Uterus (tissue), 4 donors: ENCODE measurements around the gene ISOC2. TPM values are rescaled to one million over a fixed set of nuclear protein-coding genes. Genes with fewer than 3 reads are reported as not detected.

Experiments used
- DNase-seq, 2 donors: peaks; one replicate each; pipeline ENCODE4 v3.0.0-alpha.2; 2019 to 2020
- H3K27ac ChIP-seq, 2 donors: fragments of 200-600 bp; sonication (generic); 1 replicate in 1 of 2; 2 replicates in 1 of 2; pipeline ENCODE4 v1.5.1; 2016 to 2018
- H3K27me3 ChIP-seq, 2 donors: fragments of 200-600 bp; sonication (generic); one replicate each; pipeline ENCODE4 v1.5.1; 2018 to 2019; ENCODE audit warnings: control low read depth in 1 of 2
- H3K36me3 ChIP-seq, 2 donors: fragments of 200-600 bp; sonication (generic); one replicate each; pipeline ENCODE4 v1.5.1; 2019; ENCODE audit warnings: control low read depth in 1 of 2
- H3K4me1 ChIP-seq, 2 donors: fragments of 200-600 bp; sonication (generic); one replicate each; pipeline ENCODE4 v1.5.1; 2018 to 2019; ENCODE audit warnings: control low read depth in 1 of 2
- H3K4me3 ChIP-seq, 2 donors: fragments of 200-600 bp; sonication (generic); 1 replicate in 1 of 2; 2 replicates in 1 of 2; pipeline ENCODE4 v1.5.1; 2018 to 2019; ENCODE audit warnings: mild to moderate bottlenecking in 1 of 2
- H3K9me3 ChIP-seq, 2 donors: fragments of 200-600 bp; sonication (generic); one replicate each; pipeline ENCODE4 v1.5.1; 2019; ENCODE audit warnings: control low read depth in 1 of 2
- CTCF ChIP-seq, 4 experiments: fragments of 200-600 bp in 2 of 4; fragments of 450-650 bp in 2 of 4; sonication (generic) in 2 of 4; IDR thresholded peaks; one replicate each; pipeline ENCODE4 v1.5.1; 2016 to 2019; ENCODE audit warnings: antibody characterized with exemption in 4 of 4, mild to moderate bottlenecking in 2 of 4, moderate library complexity in 1 of 4
- POLR2A ChIP-seq, 2 donors: fragments of 450-650 bp; IDR thresholded peaks; one replicate each; pipeline ENCODE4 v1.6.1; 2016; ENCODE audit warnings: antibody characterized with exemption in 2 of 2, mild to moderate bottlenecking in 1 of 2, moderate library complexity in 1 of 2
- intact Hi-C: fragments of 100-400 bp; cut with DNase I; formaldehyde crosslinking; loops from one replicate; pipeline ENCODE4 v1.15.1; 2023; ENCODE audit warnings: low total_unique reads
- total RNA-seq, 4 donors: library from RNA; depleted of rRNA in 3 of 4; stranded (reverse); fragments of >200 nt in 3 of 4; gene quantifications; one replicate each; pipeline versions ENCODE4 v1.1.0 to v1.2.4, GENCODE V29; 2014 to 2023
- donor health status: DM: yes; HTN: yes; CAD: no.

ISOC2 gene
- total RNA-seq, 4 donors from 2014 or later: 1.2 to 78.6 (median 23.8) TPM

GRCh38 chr19:55441692-55442321 is 19.6 kb downstream of the ISOC2 start:
- Histone ChIP-seq H3K27me3 (peaks cover 17 to 54% of the 10 kb centered on the region in 2 donors), H3K4me3 (no peak overlapping the region), H3K27ac (no peak overlapping the region), H3K9me3 (no peaks in the 10 kb centered on the region), H3K36me3 (no peaks in the 10 kb centered on the region), H3K4me1 (no peaks in the 10 kb centered on the region)
- intact Hi-C loops: no loop called here
- DNase-seq: no peak
- TF ChIP-seq POLR2A (IDR thresholded peaks at IDR 0.05): no peak
- TF ChIP-seq CTCF (IDR thresholded peaks at IDR 0.05): no peak

GRCh38 chr19:55441319-55441691 is 20.1 kb downstream of the ISOC2 start:
- H3K36me3 ChIP-seq: no peaks in the 10 kb centered on the region
- no peaks in the 10 kb centered on the region for H3K9me3 ChIP-seq
- intact Hi-C loops: no loop called here
- no peaks in the 10 kb centered on the region for H3K4me1 ChIP-seq
- H3K4me3 ChIP-seq: no peak overlapping the region
- no peak for DNase-seq
- no peak overlapping the region for H3K27ac ChIP-seq
- TF ChIP-seq POLR2A (IDR thresholded peaks at IDR 0.05): no peak
- no peak for TF ChIP-seq CTCF (IDR thresholded peaks at IDR 0.05)
- H3K27me3 ChIP-seq: peaks cover 17 to 54% of the 10 kb centered on the region in 2 donors

DNA sequence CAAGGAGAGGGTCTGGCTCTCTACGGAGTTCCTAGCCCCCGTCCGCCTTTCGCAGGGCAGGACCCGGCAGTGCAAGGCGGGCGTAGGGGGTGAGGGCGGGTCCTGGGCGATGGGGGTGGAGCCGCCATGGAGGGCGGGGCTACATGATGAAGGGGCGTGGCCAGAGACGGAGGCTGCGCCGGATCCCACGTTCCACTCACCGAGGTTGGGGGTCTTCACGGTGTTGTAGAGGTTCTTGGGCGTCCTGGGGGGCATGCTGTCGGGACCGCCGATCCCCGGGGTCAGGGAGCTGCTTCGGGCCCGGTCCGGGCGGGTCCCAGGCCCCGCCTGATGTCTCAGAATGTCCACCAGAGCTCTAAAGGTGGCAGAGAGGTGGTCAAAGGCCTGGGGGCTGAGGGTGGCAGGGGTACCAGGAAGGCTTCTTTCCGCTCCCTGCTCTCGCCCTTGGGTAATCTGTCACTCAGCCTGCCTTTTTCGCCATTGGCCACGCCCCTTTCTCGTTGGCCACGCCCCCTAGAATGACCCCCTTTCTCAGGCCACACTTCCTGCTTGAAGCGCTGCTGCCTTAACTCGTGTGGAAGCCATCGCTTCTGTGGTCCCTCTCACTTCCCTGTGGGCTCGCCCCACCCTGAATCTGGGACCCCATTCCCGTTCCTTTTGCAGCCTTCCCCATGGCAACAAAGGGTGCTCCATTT is 20.9 kb downstream of the ISOC2 start:
- peaks cover 17 to 54% of the 10 kb centered on the region in 2 donors for H3K27me3 ChIP-seq
- H3K9me3 ChIP-seq: no peaks in the 10 kb centered on the region
- intact Hi-C loops: no loop called here
- H3K27ac ChIP-seq: no peak overlapping the region
- H3K4me3 ChIP-seq: no peak overlapping the region
- TF ChIP-seq CTCF (IDR thresholded peaks at IDR 0.05): no peak
- no peak for TF ChIP-seq POLR2A (IDR thresholded peaks at IDR 0.05)
- no peak for DNase-seq
- H3K4me1 ChIP-seq: no peaks in the 10 kb centered on the region
- H3K36me3 ChIP-seq: no peaks in the 10 kb centered on the region

DNA sequence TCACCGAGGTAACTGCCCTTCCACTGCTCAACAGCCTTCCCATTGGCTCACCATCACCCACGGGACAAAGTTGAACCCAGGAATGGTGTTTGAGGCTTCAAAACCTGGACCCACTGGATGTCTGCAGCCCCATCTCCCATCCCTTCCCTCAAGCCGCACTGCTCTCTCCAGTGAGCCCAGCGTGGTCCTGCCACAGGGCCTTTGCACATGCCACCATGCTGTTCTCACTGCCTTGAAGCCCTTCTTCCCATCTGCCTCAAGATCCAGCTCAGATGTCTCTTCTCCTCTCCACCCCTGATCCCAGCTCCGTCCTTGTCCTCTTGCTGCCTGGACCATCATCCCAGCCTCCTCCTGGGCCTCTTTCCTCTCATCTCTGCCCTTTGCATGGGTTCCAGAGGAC is 22.4 kb downstream of the ISOC2 start:
- no peak for DNase-seq
- no peaks in the 10 kb centered on the region for H3K9me3 ChIP-seq
- H3K27ac ChIP-seq: no peak overlapping the region
- H3K4me1 ChIP-seq: no peaks in the 10 kb centered on the region
- peaks cover 17 to 44% of the 10 kb centered on the region in 2 donors for H3K27me3 ChIP-seq
- no peak overlapping the region for H3K4me3 ChIP-seq
- intact Hi-C loops: no loop called here
- no peaks in the 10 kb centered on the region for H3K36me3 ChIP-seq
- TF ChIP-seq CTCF (IDR thresholded peaks at IDR 0.05) (no peak), POLR2A (IDR thresholded peaks at IDR 0.05) (no peak)

DNA sequence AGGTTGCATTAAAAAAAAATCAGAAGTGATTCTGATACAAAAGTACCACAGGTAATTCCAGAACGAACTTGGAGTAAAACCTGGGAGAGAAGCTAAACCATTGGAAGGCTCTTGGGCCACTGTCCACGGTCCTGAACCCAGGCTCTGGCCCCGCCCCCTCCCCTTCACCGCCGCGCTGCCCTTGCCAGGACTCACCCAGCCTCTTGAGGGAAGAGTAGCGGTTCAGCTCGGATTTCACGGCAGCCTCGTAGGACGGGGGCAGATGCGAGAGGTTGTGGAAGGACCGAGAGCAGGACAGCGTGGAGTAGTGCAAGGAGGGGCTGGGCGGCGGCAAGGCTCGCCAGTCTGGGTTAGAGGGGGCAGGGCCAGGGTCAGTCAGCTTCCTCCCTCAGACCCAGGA is 24.0 kb downstream of the ISOC2 start:
- no peak for TF ChIP-seq POLR2A (IDR thresholded peaks at IDR 0.05)
- TF ChIP-seq CTCF (IDR thresholded peaks at IDR 0.05): no peak
- intact Hi-C loops: no loop called here
- H3K4me1 ChIP-seq: no peaks in the 10 kb centered on the region
- H3K27ac ChIP-seq: no peak overlapping the region
- H3K4me3 ChIP-seq: no peak overlapping the region
- no peaks in the 10 kb centered on the region for H3K36me3 ChIP-seq
- DNase-seq: no peak
- H3K9me3 ChIP-seq: no peaks in the 10 kb centered on the region
- peaks cover 17 to 40% of the 10 kb centered on the region in 2 donors for H3K27me3 ChIP-seq
